ENCODE results near the gene BANF2. TPM values are rescaled to one million over a fixed set of nuclear protein-coding genes. Genes with fewer than 3 reads are reported as not detected.

BANF2 gene
- total and polyA plus RNA-seq, 2 of the 13 experiments (the other 11 are each of a cell fraction or from before 2014, with no cell fraction given) = 0.35 TPM; not detected in 1

GRCh38 chr20:17747431-17747846 is 47.7 kb downstream of the BANF2 start (continued):
- TF ChIP-seq ZNF318 (CRISPR knock-in tag; IDR thresholded peaks at IDR 0.05) = no peak; the same call in 1 of the 2 replicates
- no peak for TF ChIP-seq AHDC1 (CRISPR knock-in tag; IDR thresholded peaks at IDR 0.05; ENCODE audit: borderline replicate concordance)
- TF ChIP-seq NFIC (IDR thresholded peaks at IDR 0.05; ENCODE audit: low read length) = no peak
- TF ChIP-seq HIVEP1 (CRISPR knock-in tag; IDR thresholded peaks at IDR 0.05) = 0 out of 2 replicates have a peak, but pooled peaks have one; percentile 44
- no peak for TF ChIP-seq ZXDC (CRISPR knock-in tag; IDR thresholded peaks at IDR 0.05)
- peak; percentile 92 for TF ChIP-seq RBAK (CRISPR knock-in tag; IDR thresholded peaks at IDR 0.05)
- no peak for TF ChIP-seq AKNA (CRISPR knock-in tag; IDR thresholded peaks at IDR 0.05; ENCODE audit: borderline replicate concordance)

All from HepG2 (cell line).